GM11168 (cell line): ENCODE data around the gene RGS7.

Source experiments
- in situ Hi-C: fragments of 300-500 bp; cut with MboI; formaldehyde crosslinking; loops from one replicate; pipeline ENCODE4 v1.12.0; 2022; ENCODE audit warnings: low sequenced_read_pairs; ENCODE audit not compliant: unreplicated experiment

RGS7 gene

GRCh38 chr1:240878631-240879030, 478.4 kb downstream of the RGS7 start:
- in situ Hi-C loops: no loop called here

GRCh38 chr1:240877605-240878004, 479.4 kb downstream of the RGS7 start:
- in situ Hi-C loops: no loop called here

GRCh38 chr1:240876071-240876470, 480.9 kb downstream of the RGS7 start:
- in situ Hi-C loops: no loop called here

- in situ Hi-C loops: no loop called here
These were observed 487.9 kb downstream of the RGS7 start for GRCh38 chr1:240869071-240869470.

GRCh38 chr1:240866724-240867123, 490.3 kb downstream of the RGS7 start:
- in situ Hi-C loops: no loop called here

- in situ Hi-C loops: no loop called here
These were observed 497.0 kb downstream of the RGS7 start for GRCh38 chr1:240860023-240860422.

- in situ Hi-C loops: no loop called here
These were observed 502.6 kb downstream of the RGS7 start for GRCh38 chr1:240854367-240854766.

GRCh38 chr1:240847325-240847724, 509.7 kb downstream of the RGS7 start:
- in situ Hi-C loops: no loop called here

GRCh38 chr1:240844486-240844885, 512.5 kb downstream of the RGS7 start:
- in situ Hi-C loops: no loop called here

GRCh38 chr1:240843798-240844197, 513.2 kb downstream of the RGS7 start:
- in situ Hi-C loops: no loop called here

GRCh38 chr1:240836271-240836670, 520.7 kb downstream of the RGS7 start:
- in situ Hi-C loops: no loop called here

GRCh38 chr1:240835291-240835690, 521.7 kb downstream of the RGS7 start:
- in situ Hi-C loops: no loop called here

- in situ Hi-C loops: no loop called here
These were observed 523.9 kb downstream of the RGS7 start for GRCh38 chr1:240833075-240833474.

GRCh38 chr1:240831922-240832321, 525.1 kb downstream of the RGS7 start:
- in situ Hi-C loops: no loop called here

GRCh38 chr1:240831191-240831631, 525.8 kb downstream of the RGS7 start:
- in situ Hi-C loops: no loop called here

- in situ Hi-C loops: no loop called here
These were observed 527.5 kb downstream of the RGS7 start for GRCh38 chr1:240829487-240829886.

- in situ Hi-C loops: no loop called here
These were observed 529.2 kb downstream of the RGS7 start for GRCh38 chr1:240827786-240828185.

GRCh38 chr1:240824238-240824637, 532.8 kb downstream of the RGS7 start:
- in situ Hi-C loops: no loop called here

GRCh38 chr1:240823357-240823756, 533.6 kb downstream of the RGS7 start:
- in situ Hi-C loops: no loop called here

- in situ Hi-C loops: no loop called here
These were observed 535.1 kb downstream of the RGS7 start for GRCh38 chr1:240821925-240822324.

GRCh38 chr1:240820816-240821215, 536.2 kb downstream of the RGS7 start:
- in situ Hi-C loops: no loop called here

- in situ Hi-C loops: no loop called here
These were observed 540.5 kb downstream of the RGS7 start for GRCh38 chr1:240816472-240816871.

GRCh38 chr1:240813720-240814119, 543.3 kb downstream of the RGS7 start:
- in situ Hi-C loops: no loop called here
